GM13977 (cell line): ENCODE measurements around the gene RAP1A.

ENCODE experiments used
- DNase-seq: peaks from one replicate; pipeline ENCODE4 v3.0.0; 2012; ENCODE audit warnings: low spot score
- CTCF ChIP-seq: IDR thresholded peaks from 2 replicates; pipeline ENCODE4 v1.5.1; 2012; ENCODE audit warnings: mild to moderate bottlenecking, control low read depth; ENCODE audit not compliant: insufficient read depth; ENCODE audit errors: extremely low read depth, missing control alignments
- in situ Hi-C: fragments of 300-500 bp; cut with MboI; formaldehyde crosslinking; loops from one replicate; pipeline ENCODE4 v1.12.0; 2022; ENCODE audit warnings: low sequenced_read_pairs, low pct_unique_long_range_greater_than_20kb, mixed read lengths, inconsistent platforms; ENCODE audit not compliant: unreplicated experiment

The RAP1A gene

GRCh38 chr1:111619635-111620440, at the start of gene RAP1A:
Gene RAP1A (plus strand): TSS chr1:111619789. CDS start chr1:111691361, 71,572 bp downstream.
- in situ Hi-C loops: loop anchor here (25.0 kb wide), 1 partner anchor 408 kb away; the partner anchor contains the start of gene DENND2D
- peak; percentile 95 for DNase-seq
- TF ChIP-seq CTCF: no peak

- DNase-seq: no peak
- in situ Hi-C loops: no loop called here
- TF ChIP-seq CTCF: no peak
Measured at GRCh38 chr1:111569913-111570312, 49.7 kb upstream of the RAP1A start.

- DNase-seq: peak; percentile 28
- peak; percentile 42 for TF ChIP-seq CTCF
- in situ Hi-C loops: no loop called here
Measured at GRCh38 chr1:111570781-111571181, 48.8 kb upstream of the RAP1A start.

GRCh38 chr1:111571239-111571638, 48.4 kb upstream of the RAP1A start:
- in situ Hi-C loops: no loop called here
- DNase-seq: no peak
- TF ChIP-seq CTCF: no peak

GRCh38 chr1:111571987-111572386, 47.6 kb upstream of the RAP1A start:
- TF ChIP-seq CTCF: no peak
- in situ Hi-C loops: no loop called here
- DNase-seq: no peak

- no peak for TF ChIP-seq CTCF
- in situ Hi-C loops: no loop called here
- no peak for DNase-seq
Measured at GRCh38 chr1:111576547-111576946, 43.0 kb upstream of the RAP1A start.
